GM19099 (cell line): ENCODE data around the gene TRIM56.
A peak's percentile ranks its signal among the peaks of the same experiment; 100 is the strongest.

Experiments used
- POLR2A ChIP-seq: IDR thresholded peaks from 3 replicates; pipeline ENCODE4 v1.6.1; 2011; ENCODE audit warnings: low read depth; ENCODE audit not compliant: insufficient read length; ENCODE audit errors: extremely low read depth

The TRIM56 gene

GRCh38 chr7:101085162-101085964 is at the start of gene TRIM56:
TRIM56 (plus strand) TSS chr7:101085481; CDS start chr7:101087313, 1,832 bp downstream.
- peak; percentile 73 for TF ChIP-seq POLR2A

- TF ChIP-seq POLR2A = no peak
Measured at GRCh38 chr7:101035941-101036340, 49.3 kb upstream of the TRIM56 start.

GRCh38 chr7:101058355-101058754 is 26.9 kb upstream of the TRIM56 start:
- no peak for TF ChIP-seq POLR2A

GRCh38 chr7:101059620-101059942 is 25.7 kb upstream of the TRIM56 start:
- no peak for TF ChIP-seq POLR2A

GRCh38 chr7:101060992-101061391 is 24.3 kb upstream of the TRIM56 start:
- TF ChIP-seq POLR2A = no peak

GRCh38 chr7:101066141-101066832 is 19.0 kb upstream of the TRIM56 start:
- TF ChIP-seq POLR2A = no peak

GRCh38 chr7:101066833-101067177 is 18.5 kb upstream of the TRIM56 start:
- TF ChIP-seq POLR2A = no peak

GRCh38 chr7:101068401-101068800 is 16.9 kb upstream of the TRIM56 start:
- TF ChIP-seq POLR2A = no peak

GRCh38 chr7:101075646-101076045 is 9.6 kb upstream of the TRIM56 start:
- TF ChIP-seq POLR2A = no peak

GRCh38 chr7:101077303-101078086 is 7.8 kb upstream of the TRIM56 start:
- TF ChIP-seq POLR2A = no peak

- TF ChIP-seq POLR2A = no peak
Measured at GRCh38 chr7:101081432-101081831, 3.8 kb upstream of the TRIM56 start.

GRCh38 chr7:101084865-101085161 is 468 bp upstream of the TRIM56 start:
- no peak for TF ChIP-seq POLR2A

GRCh38 chr7:101087334-101088068 is 2.2 kb downstream of the TRIM56 start:
- no peak for TF ChIP-seq POLR2A

- TF ChIP-seq POLR2A = no peak
Measured at GRCh38 chr7:101088069-101088425, 2.8 kb downstream of the TRIM56 start.

GRCh38 chr7:101088858-101089529 is 3.7 kb downstream of the TRIM56 start:
- TF ChIP-seq POLR2A = no peak
